ENCODE results near the gene PELI3. TPM values are rescaled to one million over a fixed set of nuclear protein-coding genes. Genes with fewer than 3 reads are reported as not detected.

PELI3 gene

Small RNA genes lying within 50 kb of the gene (small RNA-seq; reads per million reads assigned to genes)
- gene RF00416 (ENCODE audit: insufficient read depth) = not detected
